SK-N-SH (cell line): ENCODE measurements around the gene SLCO4A1. TPM values are rescaled to one million over a fixed set of nuclear protein-coding genes. Genes with fewer than 3 reads are reported as not detected.

Source experiments
- CTCF ChIA-PET: fragments of 300-600, 350-600 bp; formaldehyde crosslinking; extraction: SDS; loops from one replicate; lab custom pipeline; 2021; lab: Yijun Ruan, JAX
- POLR2A ChIA-PET: fragments of 350-600 bp; sonication (Branson Sonifier 250); formaldehyde crosslinking; extraction: SDS; loops from one replicate; lab custom pipeline; 2020; ENCODE audit warnings: antibody characterized with exemption, inconsistent platforms; lab: Yijun Ruan, JAX
- DNase-seq: peaks from one replicate; pipeline ENCODE4 v3.0.0; 2012
- H2AFZ ChIP-seq: fragments of 200-600 bp; sonication (generic); 2 replicates; pipeline ENCODE4 v1.8.1; 2016; ENCODE audit warnings: antibody characterized with exemption, mild to moderate bottlenecking, low read depth
- H3F3A ChIP-seq: fragments of 200-600 bp; sonication (generic); replicated peaks from 2 replicates; pipeline ENCODE3; 2016; ENCODE audit warnings: antibody characterized with exemption, mild to moderate bottlenecking; ENCODE audit not compliant: insufficient read depth
- H3K27ac ChIP-seq, 2 experiments: fragments of 200-500 bp in 1 of 2; fragments of 200-600 bp in 1 of 2; sonication (Bioruptor generic) in 1 of 2; sonication (generic), shearing (Covaris generic) in 1 of 2; 2 replicates each; pipeline versions ENCODE4 v1.5.1 to v1.6.1; 2014 to 2016; ENCODE audit warnings: low read depth in 2 of 2, inconsistent platforms in 1 of 2, low read length in 1 of 2, mild to moderate bottlenecking in 1 of 2, mixed read lengths in 1 of 2
- H3K27me3 ChIP-seq: fragments of 200-600 bp; sonication (generic), shearing (Covaris generic); 2 replicates; pipeline ENCODE4 v1.6.1; 2016; ENCODE audit warnings: mixed run types; ENCODE audit not compliant: insufficient read depth
- H3K36me3 ChIP-seq, 2 experiments: fragments of 200-500 bp in 1 of 2; fragments of 200-600 bp in 1 of 2; sonication (Bioruptor generic) in 1 of 2; sonication (generic) in 1 of 2; replicated peaks in 1 of 2; 2 replicates each; pipeline versions ENCODE3 to v1.5.1; 2014 to 2016; ENCODE audit warnings: low read length in 1 of 2, mild to moderate bottlenecking in 1 of 2; ENCODE audit not compliant: insufficient read depth in 2 of 2, control insufficient read depth in 1 of 2
- H3K4me1 ChIP-seq, 2 experiments: fragments of 200-500 bp in 1 of 2; fragments of 200-600 bp in 1 of 2; sonication (Bioruptor generic) in 1 of 2; sonication (generic), shearing (Covaris generic) in 1 of 2; 2 replicates each; pipeline versions ENCODE4 v1.5.1 to v1.6.1; 2014 to 2016; ENCODE audit warnings: low read depth in 1 of 2, low read length in 1 of 2, mixed run types in 1 of 2; ENCODE audit not compliant: insufficient read depth in 2 of 2, control insufficient read depth in 1 of 2
- H3K4me2 ChIP-seq: fragments of 200-600 bp; sonication (generic), shearing (Covaris generic); 2 replicates; pipeline ENCODE4 v1.6.1; 2017; ENCODE audit warnings: mixed run types
- H3K4me3 ChIP-seq, 2 experiments: fragments of 200-500 bp in 1 of 2; fragments of 200-600 bp in 1 of 2; sonication (Bioruptor generic) in 1 of 2; sonication (generic), shearing (Covaris generic) in 1 of 2; 2 replicates each; pipeline versions ENCODE4 v1.5.1 to v1.8.1; 2014 to 2016; ENCODE audit warnings: low read depth in 2 of 2, inconsistent platforms in 1 of 2, low read length in 1 of 2, mild to moderate bottlenecking in 1 of 2, mixed read lengths in 1 of 2, moderate library complexity in 1 of 2
- H3K79me2 ChIP-seq: fragments of 200-600 bp; sonication (generic); 2 replicates; pipeline ENCODE4 v1.8.1; 2017; ENCODE audit warnings: mild to moderate bottlenecking; ENCODE audit not compliant: insufficient read depth
- H3K9ac ChIP-seq: fragments of 200-600 bp; sonication (generic); 2 replicates; pipeline ENCODE4 v1.6.1; 2017; ENCODE audit warnings: mixed run types
- H3K9me2 ChIP-seq: fragments of 200-600 bp; sonication (generic); 2 replicates; pipeline ENCODE4 v1.6.1; 2017; ENCODE audit warnings: mixed run types
- H3K9me3 ChIP-seq: fragments of 200-600 bp; sonication (generic); 2 replicates; pipeline ENCODE4 v1.6.1; 2017; ENCODE audit warnings: mixed run types, mild to moderate bottlenecking, moderate library complexity
- H4K20me1 ChIP-seq: fragments of 200-600 bp; sonication (generic); 2 replicates; pipeline ENCODE4 v1.6.1; 2017; ENCODE audit warnings: mild to moderate bottlenecking, mixed run types; ENCODE audit not compliant: insufficient read depth
- CHD2 ChIP-seq: fragments of 150-350 bp; IDR thresholded peaks from 2 replicates; pipeline ENCODE4 v1.6.1; 2018; ENCODE audit warnings: low read length; ENCODE audit not compliant: partially characterized antibody
- CTCF ChIP-seq: fragments of 200-600 bp; sonication (generic); IDR thresholded peaks from 2 replicates; pipeline ENCODE4 v1.6.1; 2017; ENCODE audit warnings: antibody characterized with exemption, mild to moderate bottlenecking, moderate library complexity
- EZH2phosphoT487 ChIP-seq: fragments of 200-600 bp; sonication (generic); IDR thresholded peaks from 2 replicates; pipeline ENCODE4 v1.6.1; 2017; ENCODE audit warnings: low read depth, mixed run types, mild to moderate bottlenecking, antibody characterized with exemption, moderate library complexity, borderline replicate concordance
- FOSL2 ChIP-seq: IDR thresholded peaks from 2 replicates; pipeline ENCODE4 v1.4.0; 2012; ENCODE audit warnings: low read depth, mild to moderate bottlenecking, moderate library complexity, borderline replicate concordance
- FOXJ3 ChIP-seq: sonication (generic); formaldehyde crosslinking; IDR thresholded peaks from 2 replicates; pipeline ENCODE4 v1.5.1; 2020; ENCODE audit warnings: mild to moderate bottlenecking, missing genetic modification reagents
- GABPA ChIP-seq: IDR thresholded peaks from 2 replicates; pipeline ENCODE4 v1.4.0; 2012; ENCODE audit warnings: low read depth, mild to moderate bottlenecking
- MAX ChIP-seq: IDR thresholded peaks from 2 replicates; pipeline ENCODE4 v1.4.0; 2012; ENCODE audit warnings: low read depth
- MEF2A ChIP-seq: IDR thresholded peaks from 2 replicates; pipeline ENCODE4 v1.4.0; 2012; ENCODE audit warnings: low read depth, borderline replicate concordance
- NRF1 ChIP-seq: IDR thresholded peaks from 2 replicates; pipeline ENCODE4 v1.6.1; 2012; ENCODE audit warnings: low read depth, mild to moderate bottlenecking, low read length
- RAD21 ChIP-seq: IDR thresholded peaks from 2 replicates; pipeline ENCODE4 v1.6.1; 2012; ENCODE audit warnings: mild to moderate bottlenecking, low read length
- REST ChIP-seq: IDR thresholded peaks from 2 replicates; pipeline ENCODE4 v1.6.1; 2012; ENCODE audit warnings: mild to moderate bottlenecking, low read depth, low read length, moderate library complexity
- SIN3A ChIP-seq: IDR thresholded peaks from 2 replicates; pipeline ENCODE4 v1.6.1; 2012; ENCODE audit warnings: low read depth, mild to moderate bottlenecking, low read length, moderate library complexity, borderline replicate concordance
- SMC3 ChIP-seq: IDR thresholded peaks from 2 replicates; pipeline ENCODE4 v1.6.1; 2012; ENCODE audit warnings: low read depth, low read length, improper control_type of control experiment
- TAF1 ChIP-seq: IDR thresholded peaks from 2 replicates; pipeline ENCODE4 v1.6.1; 2012; ENCODE audit warnings: low read depth, mild to moderate bottlenecking, low read length, moderate library complexity, borderline replicate concordance
- TCF12 ChIP-seq: IDR thresholded peaks from 2 replicates; pipeline ENCODE4 v1.4.0; 2012
- USF2 ChIP-seq: fragments of 150-350 bp; IDR thresholded peaks from 2 replicates; pipeline ENCODE4 v1.6.1; 2017; ENCODE audit warnings: antibody characterized with exemption, low read length, low read depth, borderline replicate concordance
- ZBTB33 ChIP-seq: IDR thresholded peaks from 2 replicates; pipeline ENCODE4 v1.4.0; 2012; ENCODE audit warnings: low read depth, borderline replicate concordance
- WGBS: methylation state at CpG from one replicate; pipeline ENCODE4 v1.1.6; 2017; ENCODE audit warnings: low lambda C conversion rate; 5-methylcytosine and 5-hydroxymethylcytosine counted together
- polyA plus RNA-seq, 3 experiments: library from polyadenylated mRNA; depleted of rRNA; stranded (reverse); fragments of >200 nt; gene quantifications; 2 replicates each; pipeline ENCODE4 v1.2.3, GENCODE V29; 2012

The SLCO4A1 gene
- polyA plus RNA-seq, 1 of the 3 experiments (the other 2 are of a cell fraction), result 0.33 TPM

GRCh38 chr20:62692176-62692575 is 49.9 kb downstream of the SLCO4A1 start:
- POLR2A ChIA-PET, result no interaction called here
- no peaks in the 10 kb centered on the region for H4K20me1 ChIP-seq
- H3K79me2 ChIP-seq, result no peaks in the 10 kb centered on the region
- no peaks in the 10 kb centered on the region for H3K9me3 ChIP-seq
- H3K27ac ChIP-seq, result peak overlapping the region in 1 of 2 experiments; percentile 30; a peak in 1 of 4 replicates
- no peaks in the 10 kb centered on the region for H3K9me2 ChIP-seq
- CTCF ChIA-PET, result interaction anchor here (1.7 kb wide), 1 partner anchor 99 kb away, joined by 9 read pairs; no protein-coding TSS in a partner anchor
- H3K4me1 ChIP-seq, result peaks cover 0 to 16% of the 10 kb centered on the region in 2 experiments; a peak in 2 of 4 replicates
- no peaks in the 10 kb centered on the region for H3K27me3 ChIP-seq
- peak; percentile 81 for DNase-seq
- no peak overlapping the region for H3K4me3 ChIP-seq
- H3K4me2 ChIP-seq, result no peak overlapping the region
- no peak overlapping the region for H2AFZ ChIP-seq
- no peak overlapping the region for H3K9ac ChIP-seq
- WGBS, result 97% methylated on average over 2 of the region's 8 CpGs
- TF ChIP-seq MEF2A (no peak), SIN3A (no peak), RAD21 (no peak), REST (no peak), GABPA (no peak), EZH2phosphoT487 (no peak)
- H3F3A ChIP-seq, result no peaks in the 10 kb centered on the region
- H3K36me3 ChIP-seq, result no peaks in the 10 kb centered on the region

GRCh38 chr20:62692801-62693523 is 50.7 kb downstream of the SLCO4A1 start:
- Histone ChIP-seq H3K9ac (no peak overlapping the region), H3F3A (no peaks in the 10 kb centered on the region), H3K9me3 (no peaks in the 10 kb centered on the region), H3K27me3 (no peaks in the 10 kb centered on the region), H3K4me1 (peaks cover 0 to 16% of the 10 kb centered on the region in 2 experiments; a peak in 2 of 4 replicates), H3K9me2 (no peaks in the 10 kb centered on the region), H3K27ac (no peak overlapping the region), H3K4me2 (no peak overlapping the region), H3K4me3 (no peak overlapping the region), H2AFZ (no peak overlapping the region), H4K20me1 (no peaks in the 10 kb centered on the region), H3K79me2 (no peaks in the 10 kb centered on the region), H3K36me3 (no peaks in the 10 kb centered on the region)
- 74% methylated on average over 10 of the region's 22 CpGs for WGBS
- no peak for DNase-seq
- ChIA-PET POLR2A (no interaction called here), CTCF (interaction anchor here (2.9 kb wide), 1 partner anchor 98 kb away, joined by 17 read pairs; no protein-coding TSS in a partner anchor)
- TF ChIP-seq SMC3 (no peak), SIN3A (no peak), NRF1 (no peak), CTCF (no peak), FOSL2 (no peak), MAX (no peak), CHD2 (no peak), USF2 (no peak), FOXJ3 (CRISPR knock-in tag) (no peak), ZBTB33 (no peak), TAF1 (no peak), TCF12 (no peak)
